Activated T-helper 1 cell treated with anti-CD3 and anti-CD28 coated beads, Interleukin-12 subunit alpha, Interleukin-12 subunit beta, Interleukin-2, Interleukin-4 antibody, amounts not matched to agents 30 ng/mL and 10 ng/mL and 1 ng/mL, durations not matched to agents 14 hours and 24 hours and 36 hours (primary cell): Measurements from ENCODE around the gene KLHDC10. TPM values are rescaled to one million over a fixed set of nuclear protein-coding genes. Genes with fewer than 3 reads are reported as not detected.

Source experiments
- DNase-seq: peaks from one replicate; pipeline ENCODE4 v3.0.0; 2021; ENCODE audit warnings: low spot score
- H3K27ac Mint-ChIP-seq: one replicate; pipeline ENCODE4 v1.8.0; 2021; ENCODE audit warnings: mild to moderate bottlenecking, mixed read lengths
- H3K27me3 Mint-ChIP-seq: one replicate; pipeline ENCODE4 v1.8.0; 2022; ENCODE audit warnings: mild to moderate bottlenecking, moderate library complexity, mixed read lengths; ENCODE audit not compliant: insufficient read depth
- H3K36me3 Mint-ChIP-seq: one replicate; pipeline ENCODE4 v1.8.0; 2021; ENCODE audit warnings: low read depth, mixed read lengths
- H3K4me1 Mint-ChIP-seq: one replicate; pipeline ENCODE4 v1.8.0; 2021; ENCODE audit warnings: low read depth, mixed read lengths
- H3K4me3 Mint-ChIP-seq: one replicate; pipeline ENCODE4 v1.8.0; 2021; ENCODE audit warnings: mild to moderate bottlenecking, moderate library complexity, mixed read lengths
- H3K9me3 Mint-ChIP-seq: one replicate; pipeline ENCODE4 v1.8.0; 2021; ENCODE audit warnings: mixed read lengths
- intact Hi-C: fragments of 100-400 bp; cut with micrococcal nuclease; formaldehyde crosslinking; loops from one replicate; pipeline ENCODE4 v1.15.1; 2024
- total RNA-seq: library from RNA; stranded (reverse); gene quantifications from 2 replicates; pipeline ENCODE4 v1.2.3, GENCODE V29; 2022

Gene KLHDC10
- total RNA-seq, 1 donor from 2014 or later = 15.6 TPM

- H3K36me3 Mint-ChIP-seq = no peaks in the 10 kb centered on the region
- H3K27ac Mint-ChIP-seq = no peak overlapping the region
- no peak for DNase-seq
- no peaks in the 10 kb centered on the region for H3K4me1 Mint-ChIP-seq
- intact Hi-C loops = no loop called here
- H3K9me3 Mint-ChIP-seq = no peaks in the 10 kb centered on the region
- peaks cover 10% of the 10 kb centered on the region for H3K27me3 Mint-ChIP-seq
- H3K4me3 Mint-ChIP-seq = no peak overlapping the region
Observed at GRCh38 chr7:130151591-130152492, 81.5 kb downstream of the KLHDC10 start.

- H3K27me3 Mint-ChIP-seq = peaks cover 10% of the 10 kb centered on the region
- no peak overlapping the region for H3K27ac Mint-ChIP-seq
- no peak for DNase-seq
- H3K4me3 Mint-ChIP-seq = no peak overlapping the region
- no peaks in the 10 kb centered on the region for H3K4me1 Mint-ChIP-seq
- intact Hi-C loops = no loop called here
- peaks cover 2% of the 10 kb centered on the region for H3K36me3 Mint-ChIP-seq
- no peaks in the 10 kb centered on the region for H3K9me3 Mint-ChIP-seq
Observed at GRCh38 chr7:130152493-130153210, 82.3 kb downstream of the KLHDC10 start.

- Mint-ChIP-seq H3K27ac (no peak overlapping the region), H3K4me1 (no peaks in the 10 kb centered on the region), H3K4me3 (no peak overlapping the region), H3K9me3 (no peaks in the 10 kb centered on the region), H3K27me3 (peaks cover 6% of the 10 kb centered on the region), H3K36me3 (peaks cover 7% of the 10 kb centered on the region)
- intact Hi-C loops = no loop called here
- DNase-seq = no peak
Observed at GRCh38 chr7:130153211-130153908, 83.0 kb downstream of the KLHDC10 start.

- Mint-ChIP-seq H3K27me3 (peaks cover 3% of the 10 kb centered on the region), H3K4me1 (no peaks in the 10 kb centered on the region), H3K36me3 (peaks cover 11% of the 10 kb centered on the region), H3K9me3 (no peaks in the 10 kb centered on the region), H3K4me3 (no peak overlapping the region), H3K27ac (no peak overlapping the region)
- intact Hi-C loops = no loop called here
- no peak for DNase-seq
Observed at GRCh38 chr7:130154131-130154500, 83.8 kb downstream of the KLHDC10 start.

GRCh38 chr7:130154501-130155317 is 84.4 kb downstream of the KLHDC10 start:
- Mint-ChIP-seq H3K27ac (no peak overlapping the region), H3K4me3 (no peak overlapping the region), H3K27me3 (peaks cover 2% of the 10 kb centered on the region), H3K9me3 (no peaks in the 10 kb centered on the region), H3K36me3 (peaks cover 15% of the 10 kb centered on the region), H3K4me1 (no peaks in the 10 kb centered on the region)
- no peak for DNase-seq
- intact Hi-C loops = no loop called here

GRCh38 chr7:130156140-130156539 is 85.8 kb downstream of the KLHDC10 start:
- H3K4me1 Mint-ChIP-seq = no peaks in the 10 kb centered on the region
- H3K9me3 Mint-ChIP-seq = no peaks in the 10 kb centered on the region
- intact Hi-C loops = no loop called here
- H3K27me3 Mint-ChIP-seq = peaks cover 2% of the 10 kb centered on the region
- no peak overlapping the region for H3K27ac Mint-ChIP-seq
- peaks cover 23% of the 10 kb centered on the region for H3K36me3 Mint-ChIP-seq
- no peak overlapping the region for H3K4me3 Mint-ChIP-seq
- DNase-seq = no peak

- Mint-ChIP-seq H3K36me3 (peaks cover 35% of the 10 kb centered on the region), H3K27me3 (peaks cover 2% of the 10 kb centered on the region), H3K4me3 (no peak overlapping the region), H3K4me1 (no peaks in the 10 kb centered on the region), H3K27ac (no peak overlapping the region), H3K9me3 (no peaks in the 10 kb centered on the region)
- no peak for DNase-seq
- intact Hi-C loops = no loop called here
Observed at GRCh38 chr7:130157700-130158099, 87.4 kb downstream of the KLHDC10 start.

GRCh38 chr7:130160023-130160422 is 89.7 kb downstream of the KLHDC10 start:
- no peaks in the 10 kb centered on the region for H3K4me1 Mint-ChIP-seq
- no peak overlapping the region for H3K27ac Mint-ChIP-seq
- DNase-seq = no peak
- peaks cover 2% of the 10 kb centered on the region for H3K27me3 Mint-ChIP-seq
- H3K4me3 Mint-ChIP-seq = no peak overlapping the region
- intact Hi-C loops = no loop called here
- no peaks in the 10 kb centered on the region for H3K9me3 Mint-ChIP-seq
- peaks cover 50% of the 10 kb centered on the region for H3K36me3 Mint-ChIP-seq

- Mint-ChIP-seq H3K27ac (no peak overlapping the region), H3K27me3 (peaks cover 2% of the 10 kb centered on the region), H3K9me3 (no peaks in the 10 kb centered on the region), H3K4me3 (no peak overlapping the region), H3K36me3 (peaks cover 51% of the 10 kb centered on the region), H3K4me1 (no peaks in the 10 kb centered on the region)
- intact Hi-C loops = no loop called here
- no peak for DNase-seq
Observed at GRCh38 chr7:130160455-130160854, 90.1 kb downstream of the KLHDC10 start.

GRCh38 chr7:130162196-130162595 is 91.9 kb downstream of the KLHDC10 start:
- no peak for DNase-seq
- intact Hi-C loops = no loop called here
- peaks cover 53% of the 10 kb centered on the region for H3K36me3 Mint-ChIP-seq

GRCh38 chr7:130174237-130174959 is 104.1 kb downstream of the KLHDC10 start:
- peaks cover 42% of the 10 kb centered on the region for H3K36me3 Mint-ChIP-seq

More at GRCh38 chr7:130162196-130162595, 91.9 kb downstream of the KLHDC10 start:
- Mint-ChIP-seq H3K4me3 (no peak overlapping the region), H3K4me1 (no peaks in the 10 kb centered on the region), H3K27ac (no peak overlapping the region), H3K9me3 (no peaks in the 10 kb centered on the region), H3K27me3 (no peaks in the 10 kb centered on the region)

GRCh38 chr7:130178251-130178650 is 107.9 kb downstream of the KLHDC10 start:
- intact Hi-C loops = no loop called here
- no peak for DNase-seq
- Mint-ChIP-seq H3K4me3 (no peak overlapping the region), H3K36me3 (peaks cover 44% of the 10 kb centered on the region), H3K4me1 (peaks cover 30% of the 10 kb centered on the region), H3K27me3 (no peaks in the 10 kb centered on the region), H3K9me3 (no peaks in the 10 kb centered on the region), H3K27ac (no peak overlapping the region)

More at GRCh38 chr7:130174237-130174959, 104.1 kb downstream of the KLHDC10 start:
- Mint-ChIP-seq H3K27me3 (no peaks in the 10 kb centered on the region), H3K4me1 (peaks cover 7% of the 10 kb centered on the region), H3K27ac (no peak overlapping the region), H3K9me3 (no peaks in the 10 kb centered on the region), H3K4me3 (no peak overlapping the region)
- intact Hi-C loops = no loop called here
- DNase-seq = no peak
